Hematopoietic multipotent progenitor cell treated with erythropoietin and hydrocortisone succinate and interleukin-3 and kit ligand, for 15 days (in vitro differentiated cells): Measurements from ENCODE around the gene BLCAP.

Experiments
- DNase-seq: peaks from one replicate; pipeline ENCODE4 v3.0.0-alpha.2; 2015; ENCODE audit warnings: low spot score

BLCAP gene

DNA sequence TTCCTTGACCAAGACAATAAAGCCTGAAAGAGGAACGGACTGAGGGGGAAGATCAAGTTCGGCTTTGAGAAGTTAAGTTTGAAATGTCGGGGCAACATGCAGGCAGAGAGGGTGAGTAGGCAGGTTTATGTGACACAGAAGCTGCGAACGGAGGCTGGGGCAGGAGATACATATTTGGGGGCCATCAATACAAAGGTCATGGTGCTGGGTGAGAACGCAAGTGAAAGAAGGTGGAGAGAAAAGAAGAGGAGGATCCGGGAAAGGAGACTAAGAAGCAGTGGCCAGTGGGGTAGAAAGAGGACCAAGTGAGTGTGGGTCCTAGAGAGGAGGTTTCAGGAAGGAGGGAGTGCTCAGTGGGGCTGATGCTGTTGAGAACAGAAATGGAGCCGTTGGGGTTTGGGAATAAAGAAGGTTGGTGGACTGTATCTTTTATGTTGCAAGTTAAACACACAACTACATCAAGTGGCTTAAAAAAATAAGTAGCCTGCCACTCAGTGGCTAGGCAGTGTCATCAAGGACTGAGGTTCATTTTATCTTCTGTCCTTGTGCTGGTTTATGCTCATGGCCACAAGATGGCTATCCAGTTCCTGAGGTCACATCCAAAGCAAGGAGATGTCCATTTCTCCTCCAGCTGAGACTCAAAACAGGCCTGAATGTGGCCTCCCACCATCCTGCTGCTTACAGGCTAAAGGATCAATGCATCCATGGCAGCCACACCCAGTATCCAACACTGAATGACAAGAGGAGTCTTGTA is 1.7 kb upstream of the BLCAP start:
- no peak for DNase-seq

DNA sequence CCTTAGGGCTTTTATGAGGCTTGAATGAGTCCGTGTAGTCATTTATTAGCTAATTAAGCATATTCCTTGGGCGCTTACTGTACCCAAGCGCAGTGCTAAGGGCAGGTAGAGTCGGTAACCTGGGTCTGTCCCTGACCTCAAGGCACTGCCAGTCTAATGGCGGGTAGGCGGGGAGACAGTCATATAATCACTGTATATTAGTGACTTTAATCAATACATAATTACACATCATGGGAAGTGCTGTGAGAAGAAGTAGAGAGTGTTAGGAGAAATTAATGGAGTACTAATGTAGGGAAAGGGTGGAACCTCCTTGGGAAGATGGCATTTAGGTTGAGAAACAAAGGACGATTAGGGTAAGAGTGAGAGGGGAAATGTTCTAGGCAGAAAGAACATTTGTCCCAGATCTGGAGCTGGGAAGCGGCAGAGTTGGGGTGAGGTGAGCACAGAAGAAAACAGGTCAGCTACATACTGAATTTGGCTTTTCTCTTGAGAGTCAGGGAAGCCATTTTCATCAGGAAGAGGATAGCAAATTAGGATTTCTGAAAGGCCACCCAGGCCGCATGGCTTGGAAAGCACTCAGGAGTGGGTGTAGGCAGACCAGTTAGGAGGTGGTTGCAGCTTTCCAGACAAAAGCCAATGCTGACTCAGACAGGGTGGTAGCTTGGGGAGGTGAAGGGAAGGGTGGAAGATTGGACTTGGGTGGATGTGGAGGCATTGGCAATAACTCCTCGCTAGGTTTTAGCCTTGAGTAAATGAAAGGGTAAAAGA is 954 bp upstream of the BLCAP start:
- no peak for DNase-seq

DNA sequence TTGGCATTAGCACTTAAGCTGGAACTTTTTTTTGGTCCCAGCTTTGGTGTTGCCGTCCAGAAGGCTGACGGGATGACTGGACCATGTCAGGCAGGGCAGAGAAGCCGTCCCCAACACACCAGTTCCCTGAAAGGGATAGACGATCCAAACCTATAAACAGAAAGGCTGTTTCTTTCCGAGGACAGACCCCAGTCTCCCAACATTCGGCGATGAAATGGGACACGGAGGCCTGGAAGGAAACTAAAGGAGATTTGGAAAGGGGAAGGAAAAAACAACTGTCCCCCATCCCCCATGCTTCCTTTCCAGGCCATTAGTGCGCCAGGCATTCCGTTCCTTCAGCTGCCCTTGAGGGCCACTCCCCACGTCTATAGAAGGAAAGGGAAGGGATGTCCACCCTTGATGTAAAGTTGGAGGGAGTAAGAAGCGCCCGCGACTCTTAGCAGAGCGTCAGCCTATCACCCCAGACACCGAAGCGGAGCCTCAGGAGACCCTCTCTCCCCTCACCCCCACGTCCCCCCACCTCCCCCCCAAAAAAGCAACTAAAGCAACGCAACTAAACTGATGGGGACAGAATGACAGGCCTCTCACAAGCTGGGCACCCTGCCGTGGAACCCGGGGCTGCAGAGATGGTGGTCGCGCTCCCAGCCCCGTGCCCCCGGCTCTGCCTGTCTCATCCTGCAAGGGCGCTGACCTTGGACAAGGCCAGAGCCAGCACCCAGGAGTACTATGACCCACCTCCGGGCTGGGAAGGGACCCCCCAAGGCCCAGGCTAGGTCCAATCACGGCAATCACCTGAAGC is 638 bp downstream of the BLCAP start:
- no peak for DNase-seq

DNA sequence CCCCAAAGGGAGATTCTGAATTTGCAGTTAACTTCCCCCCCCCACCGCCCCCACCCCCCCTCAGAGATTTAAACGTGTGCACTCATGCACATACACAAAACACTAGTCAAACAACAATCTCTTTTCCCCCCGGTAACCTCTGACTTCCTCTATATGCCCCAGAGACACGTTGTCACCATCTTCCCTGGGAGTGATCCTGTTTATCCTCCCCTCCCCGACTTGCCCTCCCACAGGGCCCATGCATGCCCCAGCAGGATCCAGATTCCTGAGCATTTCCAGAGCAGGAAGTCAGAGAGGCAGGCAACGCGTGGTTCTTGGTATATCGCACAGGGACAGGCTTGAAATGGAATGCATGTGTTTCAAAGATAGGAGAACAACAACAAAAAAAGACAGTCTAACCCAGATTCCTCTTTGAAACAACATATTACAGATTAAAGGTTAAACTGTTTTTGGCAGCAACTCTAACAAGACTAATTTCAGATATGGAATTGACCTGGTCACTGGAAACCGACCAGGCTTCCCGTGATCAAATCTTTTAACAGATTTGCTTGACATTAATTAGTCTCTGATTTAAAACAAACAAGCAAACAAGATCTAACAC is 1.3 kb downstream of the BLCAP start:
- no peak for DNase-seq

DNA sequence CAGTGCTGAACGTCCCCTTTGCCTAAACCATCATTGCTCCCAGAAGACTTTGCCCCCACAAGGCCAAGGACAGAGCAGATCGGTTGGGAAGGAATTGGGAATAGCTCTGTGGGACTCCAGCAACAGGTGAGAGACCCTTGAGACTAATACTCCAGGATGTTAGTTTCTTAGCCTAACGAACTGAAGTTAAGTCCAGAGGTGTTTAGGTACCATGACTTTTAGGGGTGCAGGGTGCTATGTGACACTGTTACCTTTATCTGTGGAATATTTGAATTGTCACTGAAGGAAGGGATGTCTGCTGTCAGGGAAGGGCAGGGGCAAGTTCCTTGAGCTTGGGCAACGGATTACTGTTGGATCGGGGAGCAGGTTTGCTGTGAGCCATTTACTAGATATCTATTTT is 1.9 kb downstream of the BLCAP start:
- no peak for DNase-seq

DNA sequence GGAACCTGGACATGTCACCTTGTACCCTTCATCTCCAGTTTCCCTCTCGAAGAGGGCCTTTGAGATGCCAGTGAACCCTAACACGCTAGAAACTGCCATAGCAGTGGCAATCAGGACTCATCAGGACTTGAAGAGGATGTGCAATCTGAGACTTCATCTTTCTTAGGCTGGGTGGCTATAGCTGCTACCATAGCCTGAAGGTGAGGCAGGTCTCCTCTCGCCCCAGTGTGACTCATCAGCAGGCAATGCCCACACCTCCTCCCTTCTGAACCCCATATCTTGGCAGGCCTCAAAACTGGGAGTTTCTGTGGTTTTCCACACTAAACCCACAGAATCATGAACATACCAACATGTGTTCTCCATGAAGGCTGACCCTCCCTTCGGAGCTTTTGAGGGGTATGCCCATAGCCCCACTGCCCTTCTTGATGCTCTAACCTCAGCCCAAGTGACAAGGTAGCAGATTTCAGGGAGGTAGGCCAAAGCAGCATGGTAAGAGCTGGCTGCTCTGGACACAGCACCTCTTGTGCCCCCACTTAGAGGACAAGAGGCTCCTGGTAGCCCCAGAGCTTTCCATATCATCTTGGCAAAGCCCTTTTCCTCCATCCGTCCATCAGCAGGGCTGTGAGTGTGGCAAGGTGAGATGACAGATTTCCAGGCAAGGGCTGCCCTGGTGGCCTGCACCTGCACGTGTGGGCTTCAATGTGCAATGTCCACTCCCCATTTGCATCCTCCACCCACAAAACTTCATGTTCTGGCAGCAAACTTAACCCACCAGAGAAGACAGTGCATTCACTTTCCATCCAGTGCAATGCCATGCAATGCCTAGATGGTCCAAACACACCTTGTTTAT is 2.6 kb downstream of the BLCAP start:
- DNase-seq, result no peak

DNA sequence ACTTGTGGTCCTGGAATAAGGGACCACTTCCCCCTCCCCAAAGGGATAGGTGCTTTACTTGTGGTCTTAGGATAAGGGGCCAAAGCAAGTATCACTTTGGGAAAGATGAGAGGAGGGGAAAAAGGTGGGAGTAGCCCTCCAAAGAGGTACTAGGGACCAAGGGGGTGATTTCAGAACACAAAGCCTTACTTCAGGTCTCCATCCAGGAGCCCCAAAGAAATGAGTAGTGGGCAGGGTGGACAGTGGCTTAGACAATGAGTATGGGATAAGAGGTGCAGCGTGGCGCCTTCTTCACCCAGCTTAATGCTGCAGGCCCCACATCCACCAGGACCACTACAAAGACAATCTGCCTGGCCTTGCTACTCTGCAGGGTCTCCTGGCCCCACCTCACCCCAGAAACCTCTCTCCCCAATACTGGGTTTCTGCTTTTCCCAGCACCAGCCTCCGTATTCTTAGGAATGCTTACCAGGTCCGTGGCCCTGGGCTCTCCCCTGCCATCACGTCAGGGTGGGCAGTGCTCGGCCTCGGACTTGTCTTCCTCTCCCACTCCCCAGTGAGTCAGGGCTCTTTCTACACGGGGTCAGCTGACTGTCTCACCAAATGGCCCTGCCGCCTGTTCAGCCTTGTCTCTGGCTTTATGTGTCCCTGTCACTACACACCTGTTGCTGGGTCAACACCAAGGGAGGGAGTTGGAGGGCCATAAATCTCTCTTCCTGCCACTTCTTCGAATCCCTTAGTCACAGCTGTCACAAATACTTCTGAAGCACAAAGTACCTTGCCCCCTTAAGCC is 3.6 kb downstream of the BLCAP start:
- no peak for DNase-seq

DNA sequence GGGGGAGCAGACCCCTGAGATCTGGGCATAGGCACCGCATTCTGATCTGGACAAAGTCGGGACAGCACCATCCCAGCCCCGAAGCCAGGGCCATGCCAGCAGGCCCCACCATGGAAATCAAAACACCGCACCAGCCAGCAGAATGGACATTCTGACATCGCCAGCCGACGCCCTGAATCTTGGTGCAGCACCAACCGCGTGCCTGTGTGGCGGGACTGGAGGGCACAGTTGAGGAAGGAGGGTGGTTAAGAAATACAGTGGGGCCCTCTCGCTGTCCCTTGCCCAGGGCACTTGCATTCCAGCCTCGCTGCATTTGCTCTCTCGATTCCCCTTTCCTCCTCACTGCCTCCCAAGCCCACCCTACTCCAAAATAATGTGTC is 4.7 kb downstream of the BLCAP start:
- DNase-seq, result no peak

DNA sequence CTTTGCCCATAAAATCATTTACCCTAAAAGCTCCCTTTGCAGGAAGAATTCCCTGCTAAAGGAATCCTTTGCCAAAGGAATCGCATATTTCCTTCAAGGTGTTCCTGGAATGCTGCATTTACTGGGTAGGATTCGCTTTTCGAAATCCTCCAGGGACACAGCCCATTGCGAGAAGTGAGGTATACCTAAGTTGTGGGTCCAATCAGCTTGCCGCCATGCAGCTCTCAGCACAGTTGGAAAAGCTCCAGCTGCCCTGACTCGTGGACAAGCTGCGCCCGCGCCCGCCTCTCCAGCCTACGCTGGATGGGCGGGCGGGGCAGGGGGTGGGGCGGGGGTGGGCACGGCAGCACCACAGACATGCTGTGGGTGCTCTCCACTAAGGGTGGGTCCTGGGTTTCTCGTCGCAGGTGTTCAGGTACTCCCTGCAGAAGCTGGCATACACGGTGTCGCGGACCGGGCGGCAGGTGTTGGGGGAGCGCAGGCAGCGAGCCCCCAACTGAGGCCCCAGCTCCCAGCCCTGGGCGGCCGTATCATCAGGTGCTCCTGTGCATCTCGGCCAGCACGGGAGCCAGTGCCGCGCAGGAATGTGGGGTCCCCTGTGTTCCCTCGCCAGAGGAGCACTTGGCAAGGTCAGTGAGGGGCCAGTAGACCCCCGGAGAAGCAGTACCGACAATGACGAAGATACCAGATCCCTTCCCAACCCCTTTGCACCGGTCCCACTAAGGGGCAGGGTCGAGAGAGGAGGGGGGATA is 5.2 kb downstream of the BLCAP start:
- DNase-seq, result peak; percentile 30

DNA sequence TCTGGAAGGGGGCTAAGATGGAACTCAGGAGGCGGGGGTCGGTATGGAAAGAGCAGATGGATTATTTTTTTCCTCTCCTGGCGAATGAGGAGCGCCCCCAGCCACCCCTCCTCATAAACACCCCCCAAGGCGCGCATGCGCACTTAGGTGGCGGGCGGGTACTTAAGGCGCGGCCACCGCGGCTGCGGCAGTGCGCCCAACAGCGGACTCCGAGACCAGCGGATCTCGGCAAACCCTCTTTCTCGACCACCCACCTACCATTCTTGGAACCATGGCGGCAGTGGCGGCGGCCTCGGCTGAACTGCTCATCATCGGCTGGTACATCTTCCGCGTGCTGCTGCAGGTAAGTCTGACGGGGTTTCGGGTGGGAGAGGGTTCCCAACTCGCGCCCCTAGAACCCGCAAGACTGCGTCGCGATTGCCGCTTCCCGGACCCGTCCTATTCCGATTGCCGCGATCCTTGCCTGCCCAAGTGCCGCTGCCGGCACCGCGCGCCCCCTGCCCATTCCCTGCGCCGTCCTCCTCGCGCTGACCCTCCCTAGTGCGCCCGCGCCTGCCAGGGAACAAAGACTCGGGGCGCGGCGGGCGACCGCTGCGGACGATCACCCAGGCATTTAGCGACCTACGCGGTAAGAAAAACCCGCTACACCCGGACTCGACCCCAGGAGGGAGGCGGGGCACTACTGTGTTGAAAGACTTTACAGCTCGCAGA is 6.5 kb downstream of the BLCAP start, which contains the start of gene NNAT:
Gene NNAT, plus strand, starts transcription at position 190 of the 711 bp plus-strand sequence. Its CDS starts 82 bp downstream, at position 272.
- DNase-seq, result no peak

DNA sequence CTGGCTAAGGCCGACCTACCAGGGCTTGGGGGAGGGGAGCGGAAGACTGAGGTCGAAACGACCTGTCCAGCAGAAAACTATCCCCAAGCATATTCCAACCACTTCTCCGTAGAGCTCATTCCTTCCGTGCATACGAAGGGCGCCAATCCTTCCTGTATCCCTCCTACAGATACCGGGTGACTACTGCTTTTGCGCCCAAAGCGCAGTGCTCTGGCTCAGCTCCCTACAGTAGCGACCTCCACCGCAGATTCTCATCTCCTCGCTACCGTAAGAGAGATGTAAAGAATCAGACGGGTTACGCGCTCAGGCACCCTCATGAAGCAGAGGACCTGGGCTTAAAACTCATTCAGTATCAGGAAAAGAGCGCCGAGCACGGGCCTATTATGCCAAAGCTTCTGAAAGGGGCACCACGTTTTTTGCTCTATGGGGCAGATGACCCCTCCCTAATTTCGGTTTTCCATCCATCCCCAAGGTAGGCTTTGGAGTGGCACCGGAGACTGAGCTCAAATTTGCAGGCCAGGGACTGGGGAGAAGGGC is 7.2 kb downstream of the BLCAP start:
- DNase-seq, result no peak

DNA sequence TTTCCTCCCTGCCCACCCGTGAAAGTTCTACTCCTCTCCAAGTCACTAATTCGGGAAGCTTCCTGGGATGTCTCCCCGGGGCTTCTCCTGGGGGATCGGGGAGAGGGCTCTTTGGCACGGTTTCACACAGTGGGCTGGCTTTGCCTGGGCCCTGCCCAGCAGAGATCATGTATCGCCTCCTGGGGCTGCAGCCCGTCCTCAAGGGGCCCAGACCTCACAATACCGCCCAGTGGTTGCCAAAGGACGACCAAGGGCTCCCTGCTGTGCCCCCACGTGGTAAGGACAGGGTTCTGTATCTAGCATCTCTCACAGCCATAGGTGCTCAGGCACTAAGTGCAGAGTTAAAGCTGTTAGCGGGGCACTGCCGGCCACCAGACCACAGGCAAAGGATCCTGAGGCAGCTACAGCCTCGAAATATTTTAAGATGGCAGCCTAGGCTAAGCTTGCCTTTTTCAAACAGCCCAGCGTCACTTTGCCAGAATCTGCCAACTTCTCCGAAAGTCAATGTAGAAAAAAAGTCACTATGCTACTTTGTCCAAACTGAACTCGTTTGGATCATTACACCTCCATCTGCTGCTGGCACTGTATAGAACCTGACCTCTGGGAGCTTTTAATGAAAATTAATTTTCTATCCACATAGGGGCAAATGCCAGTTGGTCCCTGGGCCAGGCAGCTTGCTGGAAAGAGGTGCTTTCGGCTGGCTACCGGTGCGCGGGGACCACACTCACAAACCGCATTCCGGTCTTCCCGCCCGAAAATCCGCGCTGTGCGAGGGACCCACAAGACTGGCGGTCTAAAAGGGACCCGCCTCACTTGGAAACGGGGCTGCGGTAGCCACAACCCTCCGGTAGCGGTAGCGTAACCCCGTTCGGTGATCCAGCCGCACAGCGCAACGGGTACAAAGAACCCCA is 7.9 kb downstream of the BLCAP start:
- DNase-seq, result no peak

DNA sequence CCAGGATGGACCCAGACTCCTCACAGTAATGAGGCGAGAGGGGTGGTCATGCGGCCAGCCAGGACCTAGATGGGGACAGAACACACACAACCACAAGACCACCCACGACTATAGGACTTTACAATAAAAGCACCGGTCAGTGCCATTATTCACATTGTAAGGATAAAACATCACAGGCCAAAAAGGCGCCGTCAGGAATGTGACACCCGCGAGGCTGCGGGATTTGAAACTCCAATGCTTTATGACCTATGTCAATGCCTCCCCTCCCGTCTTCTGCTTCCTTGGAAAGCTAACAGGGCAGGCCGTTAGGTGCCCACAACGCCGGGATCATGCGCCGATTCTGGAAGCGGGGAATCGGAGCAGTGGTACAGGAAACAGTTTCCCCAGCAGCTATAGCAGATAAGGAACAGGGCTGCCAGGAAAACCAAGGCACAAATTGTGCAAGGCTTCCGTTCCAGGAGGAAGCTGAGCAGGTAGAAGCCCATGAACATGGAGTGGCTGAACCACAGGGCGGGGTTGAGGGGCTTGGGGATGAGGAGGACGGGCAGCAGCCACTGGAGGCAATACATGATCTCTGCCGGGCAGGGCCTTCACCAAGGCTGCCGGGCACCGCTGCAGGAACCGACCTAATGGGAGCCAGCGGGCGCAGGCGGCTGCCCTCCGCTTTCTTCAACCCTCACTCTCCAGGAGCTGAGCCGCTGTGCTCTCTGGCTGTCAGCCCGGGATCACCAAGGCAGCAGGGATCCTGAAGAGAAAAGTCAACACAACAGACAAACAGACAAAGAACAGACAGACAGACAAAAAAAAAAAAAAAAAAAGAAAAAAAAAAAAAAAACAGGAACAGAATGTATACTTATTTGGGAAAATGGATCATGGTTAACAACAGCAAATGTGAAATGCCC is 8.8 kb downstream of the BLCAP start:
- DNase-seq, result no peak

DNA sequence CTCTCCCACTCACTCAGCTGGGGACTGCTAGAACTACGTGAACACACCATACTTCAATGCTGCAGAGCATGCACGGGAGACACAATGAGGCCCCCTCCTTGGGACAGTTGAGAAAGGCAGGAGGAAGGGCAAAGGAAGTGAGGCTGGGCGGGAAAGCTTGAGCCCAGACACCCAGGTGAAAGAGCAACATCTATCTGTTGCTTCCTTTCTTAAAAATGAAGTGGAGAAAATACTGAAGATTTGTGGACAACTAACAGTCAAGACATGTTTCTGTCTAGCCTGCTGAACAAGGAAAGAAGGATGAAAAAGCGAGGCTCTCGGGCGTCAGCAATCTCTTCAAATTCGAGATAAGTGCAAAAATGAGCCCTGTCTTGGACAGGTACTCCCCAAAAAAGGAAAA is 9.6 kb downstream of the BLCAP start:
- no peak for DNase-seq

DNA sequence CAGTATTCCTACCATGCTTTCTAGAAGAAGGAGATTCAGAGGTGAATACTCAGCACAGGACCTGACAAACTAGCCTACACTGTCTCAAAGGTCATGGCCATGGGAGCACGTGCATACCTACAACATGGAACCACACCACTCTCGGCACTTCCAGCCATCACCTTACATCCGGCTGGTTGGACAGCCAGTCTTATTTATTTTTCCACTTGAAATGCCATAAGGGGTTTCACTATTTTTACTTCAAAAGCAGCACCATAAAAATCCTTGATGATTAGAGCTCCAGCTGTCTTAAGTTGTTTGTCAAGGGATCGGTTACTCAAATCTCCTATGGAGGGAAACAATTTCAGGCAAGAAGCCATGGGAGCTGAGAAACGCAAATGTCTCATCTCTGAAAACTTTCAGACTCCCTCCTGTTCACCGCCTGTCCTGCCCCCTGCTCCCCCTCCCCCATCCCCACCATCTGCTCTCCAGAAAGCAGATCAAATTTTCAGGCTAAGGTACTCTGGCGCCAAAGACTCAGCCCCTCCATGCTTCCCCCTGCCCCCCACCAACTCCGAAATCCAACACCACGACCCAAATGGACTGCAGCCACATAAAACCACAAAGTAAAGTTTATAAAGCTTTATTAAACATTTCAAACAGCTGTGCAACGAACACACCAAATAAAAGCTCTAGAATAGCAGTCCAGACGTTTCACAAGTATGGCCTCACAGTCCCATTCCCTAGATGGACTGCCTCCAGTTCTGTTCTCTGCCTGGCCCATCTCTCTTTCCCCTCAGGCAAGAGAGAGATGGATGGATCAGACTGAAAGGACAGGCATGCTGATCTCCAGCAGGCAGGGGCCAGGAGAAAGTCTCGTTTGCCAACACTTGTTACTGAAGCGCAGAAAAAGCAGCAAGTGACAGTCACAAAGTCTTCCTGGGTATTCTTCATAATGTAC is 10.6 kb downstream of the BLCAP start:
- DNase-seq, result no peak

DNA sequence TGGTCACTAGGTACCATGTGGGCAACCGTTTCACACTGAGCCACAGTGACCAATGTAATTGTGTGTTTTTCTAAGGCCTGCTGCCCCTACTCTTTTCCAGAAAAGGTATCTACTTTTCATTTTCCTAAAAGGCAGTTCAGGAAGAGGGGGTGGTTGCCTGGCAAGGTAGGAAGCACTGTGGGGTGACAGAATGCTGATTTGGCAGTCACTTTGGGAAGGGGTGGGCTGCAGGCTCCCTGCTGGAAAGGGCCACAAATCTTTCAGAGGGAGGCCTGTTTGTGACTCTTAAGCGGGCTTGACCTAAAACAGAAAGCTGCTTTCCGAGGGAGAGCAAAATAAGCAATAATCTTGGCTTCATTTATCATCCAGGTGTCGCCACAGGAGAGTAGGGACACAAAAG is 11.8 kb downstream of the BLCAP start:
- no peak for DNase-seq
